ENCODE data around the gene ERBB2.

DNA sequence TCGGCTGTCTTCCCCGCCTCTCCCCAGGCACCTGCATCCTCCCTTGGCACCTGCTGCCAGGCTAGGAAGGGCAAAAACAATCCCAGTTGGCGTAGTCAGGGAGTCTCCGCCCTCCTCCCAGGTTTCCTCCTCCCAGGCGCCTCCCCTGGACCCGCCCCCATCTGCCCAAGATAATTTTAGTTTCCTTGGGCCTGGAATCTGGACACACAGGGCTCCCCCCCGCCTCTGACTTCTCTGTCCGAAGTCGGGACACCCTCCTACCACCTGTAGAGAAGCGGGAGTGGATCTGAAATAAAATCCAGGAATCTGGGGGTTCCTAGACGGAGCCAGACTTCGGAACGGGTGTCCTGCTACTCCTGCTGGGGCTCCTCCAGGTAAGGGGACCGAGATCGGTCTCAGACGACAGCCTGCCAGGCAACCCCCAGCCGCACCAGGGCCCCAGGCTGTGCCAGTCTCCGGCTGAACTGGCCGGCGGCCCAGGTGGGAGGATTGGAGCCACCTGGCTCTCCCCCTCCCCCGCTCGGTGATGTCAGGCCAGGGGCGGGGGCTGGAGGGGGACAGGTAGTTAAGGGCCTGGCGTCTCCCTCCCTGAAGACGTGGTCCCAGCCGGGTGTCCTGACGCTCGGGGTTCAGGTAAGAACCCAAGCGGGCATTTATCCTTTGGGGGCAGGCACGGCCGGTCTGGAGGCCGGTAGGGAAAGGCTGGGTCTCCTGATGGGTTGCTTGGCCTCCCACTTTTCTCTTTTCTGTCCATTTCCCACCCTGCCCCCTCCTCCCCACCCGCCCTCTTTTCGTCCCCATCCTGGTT is 38.1 kb downstream of the ERBB2 start, which contains the start of gene GRB7:
- TF ChIP-seq, protein P1, sequence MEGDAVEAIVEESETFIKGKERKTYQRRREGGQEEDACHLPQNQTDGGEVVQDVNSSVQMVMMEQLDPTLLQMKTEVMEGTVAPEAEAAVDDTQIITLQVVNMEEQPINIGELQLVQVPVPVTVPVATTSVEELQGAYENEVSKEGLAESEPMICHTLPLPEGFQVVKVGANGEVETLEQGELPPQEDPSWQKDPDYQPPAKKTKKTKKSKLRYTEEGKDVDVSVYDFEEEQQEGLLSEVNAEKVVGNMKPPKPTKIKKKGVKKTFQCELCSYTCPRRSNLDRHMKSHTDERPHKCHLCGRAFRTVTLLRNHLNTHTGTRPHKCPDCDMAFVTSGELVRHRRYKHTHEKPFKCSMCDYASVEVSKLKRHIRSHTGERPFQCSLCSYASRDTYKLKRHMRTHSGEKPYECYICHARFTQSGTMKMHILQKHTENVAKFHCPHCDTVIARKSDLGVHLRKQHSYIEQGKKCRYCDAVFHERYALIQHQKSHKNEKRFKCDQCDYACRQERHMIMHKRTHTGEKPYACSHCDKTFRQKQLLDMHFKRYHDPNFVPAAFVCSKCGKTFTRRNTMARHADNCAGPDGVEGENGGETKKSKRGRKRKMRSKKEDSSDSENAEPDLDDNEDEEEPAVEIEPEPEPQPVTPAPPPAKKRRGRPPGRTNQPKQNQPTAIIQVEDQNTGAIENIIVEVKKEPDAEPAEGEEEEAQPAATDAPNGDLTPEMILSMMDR (IDR thresholded peaks at IDR 0.05; ENCODE audit: control extremely low read depth in 1 of 3, insufficient read depth in 1 of 3, low read depth in 1 of 3, low read length in 3 of 3) = no peak
- no peak for TF ChIP-seq BACH1 (IDR thresholded peaks at IDR 0.05; ENCODE audit: low read length)
- peak; percentile 16; the same call in 1 of the 2 replicates for TF ChIP-seq CHD2 (IDR thresholded peaks at IDR 0.05; ENCODE audit: low read length)
- TF ChIP-seq CREB1 (IDR thresholded peaks at IDR 0.05) = peak; percentile 71
- peak; percentile 57 for TF ChIP-seq TAF1 (IDR thresholded peaks at IDR 0.05; ENCODE audit: low read depth, low read length)
- TF ChIP-seq POLR2AphosphoS5 (IDR thresholded peaks at IDR 0.05; ENCODE audit: low read depth, low read length) = no peak; the same call in 1 of the 2 replicates
- TF ChIP-seq JUND (IDR thresholded peaks at IDR 0.05; ENCODE audit: low read length) = peak; percentile 46; the same call in 1 of the 2 replicates
- no peak for TF ChIP-seq SP1 (IDR thresholded peaks at IDR 0.05; ENCODE audit: low read depth, low read length)
- no peak for TF ChIP-seq TEAD4 (IDR thresholded peaks at IDR 0.05; ENCODE audit: low read depth, low read length)
- TF ChIP-seq POU5F1 (IDR thresholded peaks at IDR 0.05; ENCODE audit: low read depth, low read length) = no peak
- TF ChIP-seq TBP (IDR thresholded peaks at IDR 0.05; ENCODE audit: low read depth, low read length) = no peak; the same call in none of the 2 replicates
- TF ChIP-seq EZH2 (IDR thresholded peaks at IDR 0.05; ENCODE audit: low read depth, low read length, severe bottlenecking) = no peak
